T-helper 2 cell treated with Interferon-gamma antibody and Interleukin-4, amounts not matched to agents 5 μg/mL and 100 μg/mL, for 36 hours (primary cell): ENCODE data around the gene SLC35F3.
A peak's percentile ranks its signal among the peaks of the same experiment; 100 is the strongest.

ENCODE experiments used
- DNase-seq: peaks from one replicate; pipeline ENCODE4 v3.0.0; 2021; ENCODE audit warnings: low spot score
- H3K27ac Mint-ChIP-seq: one replicate; pipeline ENCODE4 v1.8.0; 2021; ENCODE audit warnings: mild to moderate bottlenecking, mixed read lengths
- H3K27me3 Mint-ChIP-seq: one replicate; pipeline ENCODE4 v1.8.0; 2021; ENCODE audit warnings: low read depth, mixed read lengths
- H3K36me3 Mint-ChIP-seq: one replicate; pipeline ENCODE4 v1.8.0; 2021; ENCODE audit warnings: low read depth, mixed read lengths
- H3K4me1 Mint-ChIP-seq: one replicate; pipeline ENCODE4 v1.8.0; 2021; ENCODE audit warnings: low read depth, mixed read lengths
- H3K4me3 Mint-ChIP-seq: one replicate; pipeline ENCODE4 v1.8.0; 2022; ENCODE audit warnings: mild to moderate bottlenecking, moderate library complexity, mixed read lengths
- H3K9me3 Mint-ChIP-seq: one replicate; pipeline ENCODE4 v1.8.0; 2021; ENCODE audit warnings: mixed read lengths

SLC35F3 gene

DNA sequence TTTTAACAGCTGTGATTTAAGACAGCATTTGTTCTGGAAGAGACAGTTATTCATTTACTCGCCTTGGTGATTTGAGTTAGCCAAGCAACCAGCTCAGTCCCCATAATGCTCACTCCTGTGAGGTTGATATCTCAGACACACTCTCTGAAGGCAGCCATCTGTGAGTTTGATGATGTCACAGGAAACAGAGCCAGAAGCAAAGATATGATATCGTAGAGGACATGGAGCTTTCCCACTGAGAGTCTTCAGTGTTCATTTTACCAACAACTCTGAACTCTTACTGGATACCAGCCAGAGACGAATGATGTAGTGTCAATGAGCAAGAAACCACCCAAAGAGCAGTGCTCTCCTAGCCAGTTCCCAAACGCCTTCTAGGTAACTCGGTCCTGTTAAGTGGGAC lies 219.4 kb downstream of the SLC35F3 start:
- no peak overlapping the region for H3K4me3 Mint-ChIP-seq
- no peak overlapping the region for H3K27ac Mint-ChIP-seq
- DNase-seq: no peak
- no peaks in the 10 kb centered on the region for H3K36me3 Mint-ChIP-seq
- H3K9me3 Mint-ChIP-seq: no peaks in the 10 kb centered on the region
- H3K4me1 Mint-ChIP-seq: peaks cover 2% of the 10 kb centered on the region
- H3K27me3 Mint-ChIP-seq: peaks cover 14% of the 10 kb centered on the region

GRCh38 chr1:234125283-234125682 lies 220.8 kb downstream of the SLC35F3 start:
- DNase-seq: peak; percentile 8

GRCh38 chr1:234125714-234126113 lies 221.2 kb downstream of the SLC35F3 start:
- Mint-ChIP-seq H3K4me3 (no peak overlapping the region), H3K4me1 (peaks cover 2% of the 10 kb centered on the region), H3K27ac (no peak overlapping the region), H3K36me3 (no peaks in the 10 kb centered on the region), H3K27me3 (peaks cover 14% of the 10 kb centered on the region), H3K9me3 (no peaks in the 10 kb centered on the region)
- DNase-seq: no peak

More at GRCh38 chr1:234125283-234125682, 220.8 kb downstream of the SLC35F3 start:
- no peak overlapping the region for H3K27ac Mint-ChIP-seq
- peaks cover 2% of the 10 kb centered on the region for H3K4me1 Mint-ChIP-seq
- peaks cover 14% of the 10 kb centered on the region for H3K27me3 Mint-ChIP-seq
- H3K9me3 Mint-ChIP-seq: no peaks in the 10 kb centered on the region
- H3K36me3 Mint-ChIP-seq: no peaks in the 10 kb centered on the region
- no peak overlapping the region for H3K4me3 Mint-ChIP-seq

GRCh38 chr1:234127026-234127671 lies 222.7 kb downstream of the SLC35F3 start:
- Mint-ChIP-seq H3K27ac (no peak overlapping the region), H3K27me3 (peaks cover 23% of the 10 kb centered on the region), H3K9me3 (no peaks in the 10 kb centered on the region), H3K4me3 (no peak overlapping the region), H3K36me3 (no peaks in the 10 kb centered on the region), H3K4me1 (peaks cover 2% of the 10 kb centered on the region)
- DNase-seq: no peak

DNA sequence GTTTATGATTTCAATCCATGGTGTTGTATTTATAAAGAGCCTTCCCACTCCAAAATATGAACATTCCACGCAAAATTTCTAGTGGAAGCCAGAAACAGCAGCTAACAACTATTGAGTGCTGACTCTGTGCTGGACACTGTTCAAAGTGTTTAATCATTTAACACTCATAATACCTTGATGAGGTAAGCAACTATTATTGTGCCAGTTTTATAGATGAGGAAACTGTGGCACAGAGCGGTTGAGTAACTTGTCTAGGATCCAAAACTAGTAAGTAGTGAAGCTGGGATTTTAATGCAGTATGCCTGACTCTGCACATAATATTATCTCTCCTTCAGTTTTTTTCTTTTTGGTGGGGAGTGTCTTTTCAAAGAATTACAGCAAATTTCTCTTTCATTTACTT lies 228.3 kb downstream of the SLC35F3 start:
- Mint-ChIP-seq H3K9me3 (no peaks in the 10 kb centered on the region), H3K4me1 (no peaks in the 10 kb centered on the region), H3K27me3 (peaks cover 19% of the 10 kb centered on the region), H3K36me3 (no peaks in the 10 kb centered on the region), H3K4me3 (no peak overlapping the region), H3K27ac (no peak overlapping the region)
- no peak for DNase-seq

DNA sequence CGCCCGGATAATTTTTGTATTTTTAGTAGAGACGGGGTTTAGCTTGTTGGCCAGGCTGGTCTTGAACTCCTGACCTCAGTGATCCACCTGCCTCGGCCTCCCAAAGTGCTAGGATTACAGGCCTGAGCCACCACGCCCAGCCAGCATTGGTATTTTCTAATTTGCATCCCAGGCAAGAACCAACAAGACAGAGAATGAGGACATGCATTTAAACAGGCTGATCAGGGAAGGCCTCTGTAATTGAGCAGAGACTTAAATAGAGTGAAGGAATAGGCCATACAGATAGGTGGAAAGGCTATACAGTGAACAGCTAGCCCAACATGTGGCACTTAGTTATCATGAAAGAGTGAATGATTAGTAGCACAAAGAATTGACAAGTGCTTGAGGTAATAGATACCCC lies 230.4 kb downstream of the SLC35F3 start:
- no peaks in the 10 kb centered on the region for H3K36me3 Mint-ChIP-seq
- DNase-seq: no peak
- no peak overlapping the region for H3K27ac Mint-ChIP-seq
- no peaks in the 10 kb centered on the region for H3K9me3 Mint-ChIP-seq
- no peaks in the 10 kb centered on the region for H3K4me1 Mint-ChIP-seq
- H3K4me3 Mint-ChIP-seq: no peak overlapping the region
- peaks cover 22% of the 10 kb centered on the region for H3K27me3 Mint-ChIP-seq

DNA sequence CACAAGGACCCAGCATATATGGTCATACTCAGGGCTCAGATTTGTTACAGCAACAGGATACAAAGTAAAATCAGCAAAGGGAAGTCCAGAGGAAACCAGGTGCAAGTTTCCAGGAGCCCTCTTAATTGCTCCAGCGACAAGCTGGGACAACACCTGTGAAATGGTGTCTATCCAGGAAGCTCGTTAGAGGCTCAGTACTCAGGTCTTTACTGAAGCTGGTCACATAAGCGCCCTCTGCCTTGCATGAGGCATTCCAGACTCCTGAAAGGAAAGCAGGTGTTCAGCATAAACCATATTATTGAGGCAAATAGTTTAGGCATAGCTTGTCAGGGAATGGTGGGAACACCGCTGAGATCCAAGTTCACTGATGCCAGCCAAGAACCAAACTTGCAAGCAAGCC lies 231.0 kb downstream of the SLC35F3 start:
- H3K36me3 Mint-ChIP-seq: no peaks in the 10 kb centered on the region
- H3K27me3 Mint-ChIP-seq: peaks cover 22% of the 10 kb centered on the region
- H3K4me1 Mint-ChIP-seq: no peaks in the 10 kb centered on the region
- H3K27ac Mint-ChIP-seq: no peak overlapping the region
- no peak for DNase-seq
- no peak overlapping the region for H3K4me3 Mint-ChIP-seq
- no peaks in the 10 kb centered on the region for H3K9me3 Mint-ChIP-seq

- H3K9me3 Mint-ChIP-seq: no peaks in the 10 kb centered on the region
- H3K4me1 Mint-ChIP-seq: no peaks in the 10 kb centered on the region
- H3K27me3 Mint-ChIP-seq: peaks cover 17% of the 10 kb centered on the region
- no peak for DNase-seq
- H3K36me3 Mint-ChIP-seq: no peaks in the 10 kb centered on the region
- H3K27ac Mint-ChIP-seq: no peak overlapping the region
- no peak overlapping the region for H3K4me3 Mint-ChIP-seq
Observed at GRCh38 chr1:234136073-234136472, 231.6 kb downstream of the SLC35F3 start.

- H3K4me3 Mint-ChIP-seq: no peak overlapping the region
- H3K27ac Mint-ChIP-seq: no peak overlapping the region
- no peak for DNase-seq
- H3K9me3 Mint-ChIP-seq: no peaks in the 10 kb centered on the region
- H3K36me3 Mint-ChIP-seq: no peaks in the 10 kb centered on the region
- H3K4me1 Mint-ChIP-seq: no peaks in the 10 kb centered on the region
- H3K27me3 Mint-ChIP-seq: peaks cover 20% of the 10 kb centered on the region
Observed at GRCh38 chr1:234139966-234140365, 235.5 kb downstream of the SLC35F3 start.

GRCh38 chr1:234140388-234140787 lies 235.9 kb downstream of the SLC35F3 start:
- DNase-seq: no peak
- Mint-ChIP-seq H3K4me1 (no peaks in the 10 kb centered on the region), H3K4me3 (no peak overlapping the region), H3K9me3 (no peaks in the 10 kb centered on the region), H3K36me3 (no peaks in the 10 kb centered on the region), H3K27me3 (peaks cover 22% of the 10 kb centered on the region), H3K27ac (no peak overlapping the region)

- H3K36me3 Mint-ChIP-seq: no peaks in the 10 kb centered on the region
- DNase-seq: no peak
- no peaks in the 10 kb centered on the region for H3K9me3 Mint-ChIP-seq
- H3K4me1 Mint-ChIP-seq: no peaks in the 10 kb centered on the region
- no peak overlapping the region for H3K4me3 Mint-ChIP-seq
- no peak overlapping the region for H3K27ac Mint-ChIP-seq
- H3K27me3 Mint-ChIP-seq: peaks cover 26% of the 10 kb centered on the region
Observed at GRCh38 chr1:234141006-234141405, 236.5 kb downstream of the SLC35F3 start.

DNA sequence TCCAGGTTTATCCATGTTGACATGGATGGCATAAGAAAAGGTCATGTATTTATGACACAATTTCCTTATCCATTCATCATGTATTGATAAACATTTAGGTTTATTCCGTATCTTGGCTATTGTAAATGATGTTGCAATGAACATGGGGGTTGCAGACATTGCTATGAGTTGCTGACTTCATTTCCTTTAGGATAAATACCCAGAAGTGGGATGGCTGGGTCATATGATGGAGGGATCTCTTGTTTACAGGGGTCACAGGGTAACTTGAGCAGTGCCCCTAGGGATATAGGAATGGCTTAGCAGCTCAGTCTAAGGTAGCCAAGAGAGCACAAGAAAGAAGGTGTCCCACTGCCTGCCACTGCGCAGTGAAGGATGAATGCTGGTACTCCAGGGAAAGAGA lies 239.2 kb downstream of the SLC35F3 start:
- no peak for DNase-seq
- Mint-ChIP-seq H3K27ac (no peak overlapping the region), H3K9me3 (peaks cover 7% of the 10 kb centered on the region), H3K27me3 (peaks cover 15% of the 10 kb centered on the region), H3K4me3 (no peak overlapping the region), H3K4me1 (no peaks in the 10 kb centered on the region), H3K36me3 (no peaks in the 10 kb centered on the region)

- H3K27ac Mint-ChIP-seq: no peak overlapping the region
- H3K27me3 Mint-ChIP-seq: peaks cover 18% of the 10 kb centered on the region
- no peaks in the 10 kb centered on the region for H3K36me3 Mint-ChIP-seq
- no peak overlapping the region for H3K4me3 Mint-ChIP-seq
- peaks cover 7% of the 10 kb centered on the region for H3K9me3 Mint-ChIP-seq
- no peak for DNase-seq
- H3K4me1 Mint-ChIP-seq: no peaks in the 10 kb centered on the region
Observed at GRCh38 chr1:234144901-234145300, 240.4 kb downstream of the SLC35F3 start.

- no peaks in the 10 kb centered on the region for H3K4me1 Mint-ChIP-seq
- H3K4me3 Mint-ChIP-seq: no peak overlapping the region
- DNase-seq: no peak
- H3K9me3 Mint-ChIP-seq: peaks cover 7% of the 10 kb centered on the region
- H3K27ac Mint-ChIP-seq: peak overlapping the region; percentile 6
- H3K36me3 Mint-ChIP-seq: no peaks in the 10 kb centered on the region
- peaks cover 18% of the 10 kb centered on the region for H3K27me3 Mint-ChIP-seq
Observed at GRCh38 chr1:234148350-234148749, 243.9 kb downstream of the SLC35F3 start.

- H3K27ac Mint-ChIP-seq: no peak overlapping the region
- no peaks in the 10 kb centered on the region for H3K36me3 Mint-ChIP-seq
- peaks cover 16% of the 10 kb centered on the region for H3K27me3 Mint-ChIP-seq
- H3K4me1 Mint-ChIP-seq: no peaks in the 10 kb centered on the region
- no peak for DNase-seq
- H3K4me3 Mint-ChIP-seq: no peak overlapping the region
- H3K9me3 Mint-ChIP-seq: peaks cover 7% of the 10 kb centered on the region
Observed at GRCh38 chr1:234148816-234149215, 244.3 kb downstream of the SLC35F3 start.
